K562 (cell line): Measurements from ENCODE around the gene SLC15A3. TPM values are rescaled to one million over a fixed set of nuclear protein-coding genes. Genes with fewer than 3 reads are reported as not detected.

Experiments
- CAMTA2 ChIP-seq: fragments of 250-450 bp; sonication (Bioruptor Pico); conservative IDR thresholded peaks from 2 replicates; pipeline ENCODE4 v1.5.1; 2022
- CUX1 ChIP-seq: fragments of 200-800 bp; sonication (Bioruptor generic); IDR thresholded peaks from 2 replicates; pipeline ENCODE4 v1.6.1; 2016; ENCODE audit warnings: missing genetic modification characterization, missing compliant biosample characterization
- NFATC3 ChIP-seq: fragments of 450-650 bp; IDR thresholded peaks from 2 replicates; pipeline ENCODE4 v1.6.1; 2017; ENCODE audit warnings: mild to moderate bottlenecking
- RBM25 ChIP-seq: fragments of 200-400 bp; formaldehyde crosslinking; IDR thresholded peaks from 2 replicates; pipeline ENCODE4 v1.6.1; 2018; ENCODE audit warnings: low read length, low read depth, moderate library complexity; ENCODE audit not compliant: severe bottlenecking
- polyA plus RNA-seq, 8 experiments: library from polyadenylated mRNA; depleted of rRNA in 4 of 8; stranded (reverse) in 5 of 8; unstranded in 3 of 8; fragments of >200 nt; fragmentation: Nextera tagmentation in 2 of 8; fragmentation: Illumina TruSeq in 1 of 8; extraction: Ambion mirVana in 2 of 8; extraction: Trizol in 1 of 8; gene quantifications; 2 replicates each; pipeline versions ENCODE4 v1.2.1 to v1.2.3, GENCODE V29; 2011 to 2014; ENCODE audit warnings: inconsistent platforms in 1 of 8, missing spikeins in 1 of 8
- total RNA-seq, 7 experiments: library from RNA; depleted of rRNA in 6 of 7; stranded (reverse); fragments of >200 nt in 6 of 7; fragmentation: Illumina TruSeq in 2 of 7; extraction: Trizol in 2 of 7; gene quantifications; 2 replicates each; pipeline versions ENCODE4 v1.2.1 to v1.2.3, GENCODE V29; 2011 to 2021; ENCODE audit warnings: low replicate concordance in 1 of 7

SLC15A3 gene
- total and polyA plus RNA-seq, 9 of the 15 experiments (the other 6 are each of a cell fraction or from before 2014, with no cell fraction given) = 0.07 to 0.27 TPM; not detected in 7

- TF ChIP-seq NFATC3 (no peak), RBM25 (no peak), CAMTA2 (CRISPR knock-in tag) (no peak), CUX1 (CRISPR knock-in tag) (no peak)
- TF ChIP-seq, all 486 proteins: peak for 0
Observed at GRCh38 chr11:60972182-60973030, 20.4 kb upstream of the SLC15A3 start (continued).
